ENCODE data around the gene COL19A1. TPM values are rescaled to one million over a fixed set of nuclear protein-coding genes. Genes with fewer than 3 reads are reported as not detected.

The COL19A1 gene
- total and polyA plus RNA-seq, 2 of the 13 experiments (the other 11 are each of a cell fraction or from before 2014, with no cell fraction given), result not detected

DNA sequence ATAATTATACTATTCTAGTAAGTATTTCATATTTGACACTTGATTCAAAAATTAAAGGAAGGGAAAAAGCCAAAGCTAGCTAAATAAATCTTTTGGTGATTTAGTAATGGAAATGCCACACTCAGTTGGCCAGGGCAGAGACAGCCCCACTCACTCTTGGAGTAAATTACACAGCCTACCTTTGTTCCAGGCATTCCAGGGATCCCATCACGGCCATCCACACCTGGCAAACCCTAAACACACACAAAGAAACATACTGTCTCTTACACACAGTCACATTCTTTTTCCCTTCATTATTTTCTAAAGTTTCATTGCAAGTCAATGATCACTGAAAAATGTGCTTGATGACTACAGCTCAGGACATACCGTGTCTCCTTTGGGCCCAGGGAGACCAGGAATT, 388.4 kb downstream of the COL19A1 start (continued):
- TF ChIP-seq FOSL2 (CRISPR knock-in tag; IDR thresholded peaks at IDR 0.05) (no peak), SMC3 (IDR thresholded peaks at IDR 0.05; ENCODE audit: low read length) (no peak)

DNA sequence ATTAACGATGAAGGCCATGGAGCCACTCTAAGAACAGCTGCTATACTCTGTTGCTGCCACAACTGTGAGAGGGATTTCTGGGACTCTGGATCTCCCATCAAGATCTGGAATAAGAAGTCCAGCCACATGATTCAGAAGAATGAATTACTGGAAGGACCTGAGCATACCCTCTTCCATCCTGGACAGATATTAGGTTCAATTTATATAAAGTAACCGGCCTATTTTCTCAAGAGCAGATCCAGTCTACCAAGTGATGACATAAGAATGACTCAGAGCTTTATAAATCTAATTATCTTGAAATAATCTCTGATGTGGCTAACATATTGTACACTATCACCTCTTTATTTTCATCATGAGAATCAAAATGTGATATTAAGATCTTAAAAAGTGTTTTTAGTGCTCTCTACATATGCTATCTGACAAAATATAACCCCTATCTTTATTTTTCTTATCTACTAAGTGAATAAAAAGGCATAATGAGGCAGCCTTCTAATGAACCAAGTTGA, 391.5 kb downstream of the COL19A1 start:
- 7% methylated on average over 2 of the region's 2 CpGs for WGBS (ENCODE audit: low lambda C conversion rate)
- FAIRE-seq, result no peak
- no peaks in the 10 kb centered on the region for H3K27me3 ChIP-seq (ENCODE audit: control insufficient read depth in 1 of 2, insufficient read depth in 2 of 2, low read length in 2 of 2)
- TF ChIP-seq TRIM22 (IDR thresholded peaks at IDR 0.05) (no peak), SPEN (CRISPR knock-in tag; IDR thresholded peaks at IDR 0.05; ENCODE audit: low read depth) (no peak), ZNF431 (CRISPR knock-in tag; IDR thresholded peaks at IDR 0.05; ENCODE audit: borderline replicate concordance, low read depth) (no peak), ZNF563 (CRISPR knock-in tag; IDR thresholded peaks at IDR 0.05) (no peak), BCLAF1 (IDR thresholded peaks at IDR 0.05) (no peak), MAF1 (CRISPR knock-in tag; IDR thresholded peaks at IDR 0.05; ENCODE audit: borderline replicate concordance) (no peak), RFXANK (CRISPR knock-in tag; IDR thresholded peaks at IDR 0.05) (no peak), DNMT3B (CRISPR knock-in tag; conservative IDR thresholded peaks at IDR 0.05) (no peak)
- TF ChIP-seq, protein P1, sequence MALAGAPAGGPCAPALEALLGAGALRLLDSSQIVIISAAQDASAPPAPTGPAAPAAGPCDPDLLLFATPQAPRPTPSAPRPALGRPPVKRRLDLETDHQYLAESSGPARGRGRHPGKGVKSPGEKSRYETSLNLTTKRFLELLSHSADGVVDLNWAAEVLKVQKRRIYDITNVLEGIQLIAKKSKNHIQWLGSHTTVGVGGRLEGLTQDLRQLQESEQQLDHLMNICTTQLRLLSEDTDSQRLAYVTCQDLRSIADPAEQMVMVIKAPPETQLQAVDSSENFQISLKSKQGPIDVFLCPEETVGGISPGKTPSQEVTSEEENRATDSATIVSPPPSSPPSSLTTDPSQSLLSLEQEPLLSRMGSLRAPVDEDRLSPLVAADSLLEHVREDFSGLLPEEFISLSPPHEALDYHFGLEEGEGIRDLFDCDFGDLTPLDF (CRISPR knock-in tag; IDR thresholded peaks at IDR 0.05), result no peak
- intact Hi-C loops (cut with micrococcal nuclease; ENCODE audit: unreplicated experiment), result no loop called here
- no peak for DNase-seq (ENCODE audit: low spot score)
- H3K36me3 ChIP-seq (replicated peaks in 1 of 2; ENCODE audit: control insufficient read depth in 1 of 2, insufficient read depth in 2 of 2, low read length in 2 of 2), result no peaks in the 10 kb centered on the region
- H3K4me1 ChIP-seq (ENCODE audit: insufficient read depth, low read length), result no peaks in the 10 kb centered on the region
- H3K9me3 ChIP-seq (ENCODE audit: low read length), result no peaks in the 10 kb centered on the region
- no peak overlapping the region for H3K4me2 ChIP-seq (ENCODE audit: low read depth, low read length)
- CTCF ChIA-PET (ENCODE audit: low intra/inter-chr PET ratio, low total read pairs), result no interaction called here
- H4K20me1 ChIP-seq (ENCODE audit: insufficient read depth, low read length), result no peaks in the 10 kb centered on the region
- no peak for ATAC-seq
- no peak overlapping the region for H3K9ac ChIP-seq (ENCODE audit: insufficient read depth, low read depth, low read length)
- H3K79me2 ChIP-seq (ENCODE audit: insufficient read depth, low read length), result no peaks in the 10 kb centered on the region
- POLR2A ChIA-PET, result no interaction called here
- H3K4me3 ChIP-seq (replicated peaks in 1 of 3; ENCODE audit: insufficient read depth in 1 of 3, low read depth in 2 of 3, low read length in 3 of 3), result no peak overlapping the region
- H3K27ac ChIP-seq (ENCODE audit: extremely low read length, insufficient read depth, low read length), result no peak overlapping the region
- in situ Hi-C loops (cut with HindIII; ENCODE audit: extremely low pct_ligation_motif_present, low pct_unique_long_range_greater_than_20kb), result no loop called here
- BruUV-seq (replicated peaks), result no TSS peak
- H2AFZ ChIP-seq (ENCODE audit: low read length), result no peak overlapping the region
